ENCODE results near the gene PTMS. TPM values are rescaled to one million over a fixed set of nuclear protein-coding genes. Genes with fewer than 3 reads are reported as not detected.

Gene PTMS
- total and polyA plus RNA-seq, 9 of the 15 experiments (the other 6 are each of a cell fraction or from before 2014, with no cell fraction given), result 5.1 to 287 (median 78.5) TPM

DNA sequence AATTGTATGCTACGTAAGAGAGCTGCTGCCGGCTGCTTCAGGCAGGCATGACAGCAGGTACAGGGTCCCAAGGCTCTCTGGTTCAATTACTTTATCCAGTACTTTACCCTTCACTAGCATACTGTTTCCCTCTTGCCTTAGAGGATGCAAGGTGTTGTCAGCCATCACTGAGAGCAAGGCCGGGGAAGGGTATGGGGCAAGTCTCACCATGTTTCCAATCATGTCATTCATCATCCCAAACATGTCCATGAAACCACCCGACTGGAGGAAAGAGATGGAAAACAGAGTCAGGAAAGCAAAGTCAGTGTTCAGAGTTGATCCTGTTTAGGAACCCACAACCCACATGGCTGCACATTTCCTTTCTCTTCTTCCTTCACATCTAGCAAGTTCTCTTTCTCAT is 15.7 kb upstream of the PTMS start:
- H2AFZ ChIP-seq (ENCODE audit: low read depth, low read length), result no peak overlapping the region
- no peak overlapping the region for H3K4me3 ChIP-seq
- peaks cover 5% of the 10 kb centered on the region; the same call in 1 of the 2 replicates for H4K20me1 ChIP-seq (replicated peaks; ENCODE audit: control insufficient read depth, insufficient read depth, low read length)
- no TSS peak for BruUV-seq (replicated peaks)
- FAIRE-seq, result no peak
- no peak for DNase-seq (ENCODE audit: extremely low read depth in 1 of 4, low spot score in 3 of 4)
- H3K27me3 ChIP-seq (ENCODE audit: control insufficient read depth in 2 of 2, insufficient read depth in 2 of 2, low read length in 2 of 2), result no peaks in the 10 kb centered on the region
- TF ChIP-seq KAT8 (IDR thresholded peaks at IDR 0.05; ENCODE audit: low read depth), result no peak
- no peak for TF ChIP-seq HLTF (IDR thresholded peaks at IDR 0.05)
- TF ChIP-seq ZNF197 (CRISPR knock-in tag; IDR thresholded peaks at IDR 0.05; ENCODE audit: low read depth), result no peak
- no peak for ATAC-seq
- in situ Hi-C loops (cut with MboI) (no loop called here), intact Hi-C loops (cut with micrococcal nuclease) (no loop called here)
- 0 out of 4 replicates have a peak overlapping the region, but pooled peaks of 1 of the 2 experiments have one; percentile 7 for H3K9ac ChIP-seq (ENCODE audit: insufficient read depth in 1 of 2, low read depth in 2 of 2, low read length in 2 of 2)
- H3K4me2 ChIP-seq (ENCODE audit: insufficient read depth, low read length), result no peak overlapping the region
- H3K27ac ChIP-seq (ENCODE audit: extremely low read depth, low read depth, low read length), result no peak overlapping the region
- peaks cover 62% of the 10 kb centered on the region; the same call in 2 of the 3 replicates for H3K36me3 ChIP-seq (ENCODE audit: control insufficient read depth, insufficient read depth, low read length)
- peaks cover 31% of the 10 kb centered on the region for H3K79me2 ChIP-seq (ENCODE audit: control insufficient read depth, insufficient read depth, low read length)
- H3K9me3 ChIP-seq (replicated peaks; ENCODE audit: control insufficient read depth, insufficient read depth, low read depth, low read length), result no peaks in the 10 kb centered on the region
- H3K9me1 ChIP-seq (ENCODE audit: control insufficient read depth, insufficient read depth, low read length), result peaks cover 3% of the 10 kb centered on the region
- WGBS (ENCODE audit: insufficient coverage, low coverage, missing lambda C conversion rate), result 98% methylated on average over 4 of the region's 4 CpGs
- ChIA-PET POLR2A (no interaction called here), CTCF (ENCODE audit: low intra/inter-chr PET ratio) (no interaction called here)
- peaks cover 29 to 36% of the 10 kb centered on the region in 2 experiments for H3K4me1 ChIP-seq (replicated peaks in 1 of 2; ENCODE audit: control insufficient read depth in 2 of 2, insufficient read depth in 2 of 2, low read length in 2 of 2)

- DNase-seq (ENCODE audit: extremely low read depth in 1 of 4, low spot score in 3 of 4) (no peak), ATAC-seq (no peak), FAIRE-seq (no peak)
- Histone ChIP-seq H3K36me3 (ENCODE audit: control insufficient read depth, insufficient read depth, low read length) (peaks cover 53% of the 10 kb centered on the region; the same call in 2 of the 3 replicates), H3K9me3 (replicated peaks; ENCODE audit: control insufficient read depth, insufficient read depth, low read depth, low read length) (no peaks in the 10 kb centered on the region), H3K9me1 (ENCODE audit: control insufficient read depth, insufficient read depth, low read length) (peaks cover 3% of the 10 kb centered on the region), H3K4me1 (replicated peaks in 1 of 2; ENCODE audit: control insufficient read depth in 2 of 2, insufficient read depth in 2 of 2, low read length in 2 of 2) (peaks cover 22 to 28% of the 10 kb centered on the region in 2 experiments), H4K20me1 (replicated peaks; ENCODE audit: control insufficient read depth, insufficient read depth, low read length) (peaks cover 5% of the 10 kb centered on the region; the same call in 1 of the 2 replicates), H3K79me2 (ENCODE audit: control insufficient read depth, insufficient read depth, low read length) (peaks cover 31% of the 10 kb centered on the region), H3K9ac (ENCODE audit: insufficient read depth in 1 of 2, low read depth in 2 of 2, low read length in 2 of 2) (peak overlapping the region; percentile 98 to 99; a peak in 3 of 4 replicates), H3K27ac (ENCODE audit: extremely low read depth, low read depth, low read length) (peak overlapping the region; percentile 99; the same call in 1 of the 3 replicates), H2AFZ (ENCODE audit: low read depth, low read length) (no peak overlapping the region), H3K27me3 (ENCODE audit: control insufficient read depth in 2 of 2, insufficient read depth in 2 of 2, low read length in 2 of 2) (no peaks in the 10 kb centered on the region), H3K4me2 (ENCODE audit: insufficient read depth, low read length) (peak overlapping the region; percentile 99), H3K4me3 (peak overlapping the region; percentile 99)
- in situ Hi-C loops (cut with MboI) (no loop called here), intact Hi-C loops (cut with micrococcal nuclease) (no loop called here)
- BruUV-seq (replicated peaks), result no TSS peak
- ChIA-PET POLR2A (interaction anchor here (0.7 to 2.4 kb wide), 4 partner anchors 16 to 95 kb away, joined by 3 to 10 read pairs (median 7); partner anchors contain the start of genes COPS7A and P3H3), CTCF (ENCODE audit: low intra/inter-chr PET ratio) (interaction anchor here (0.6 kb wide), 1 partner anchor 19 kb away, joined by 3 read pairs; no protein-coding TSS in a partner anchor)
- 0 out of 2 replicates have a peak, but pooled peaks have one; percentile 21 for TF ChIP-seq NFIC (IDR thresholded peaks at IDR 0.05)
- no peak for TF ChIP-seq ZNF699 (CRISPR knock-in tag; IDR thresholded peaks at IDR 0.05; ENCODE audit: insufficient replicate concordance)
- 80% methylated on average over 7 of the region's 7 CpGs for WGBS (ENCODE audit: insufficient coverage, low coverage, missing lambda C conversion rate)
Observed at GRCh38 chr12:6751767-6752166, 14.4 kb upstream of the PTMS start.

Data from K562 (cell line).